RCC 7860 (cell line): ENCODE measurements around the gene TECPR2.
"Not testable (repeated sequence)": the region's sequence is repeated elsewhere in the genome, so short reads cannot be mapped to it uniquely, and the experiment has no call there.

ENCODE experiments used
- DNase-seq: peaks from one replicate; pipeline ENCODE4 v3.0.0-alpha.2; 2015; ENCODE audit warnings: low spot score
- FAIRE-seq: peaks from 2 replicates; lab custom pipeline; 2012; peaks lifted over from hg19 to GRCh38; lab: Jason Lieb, UNC

TECPR2 gene

DNA sequence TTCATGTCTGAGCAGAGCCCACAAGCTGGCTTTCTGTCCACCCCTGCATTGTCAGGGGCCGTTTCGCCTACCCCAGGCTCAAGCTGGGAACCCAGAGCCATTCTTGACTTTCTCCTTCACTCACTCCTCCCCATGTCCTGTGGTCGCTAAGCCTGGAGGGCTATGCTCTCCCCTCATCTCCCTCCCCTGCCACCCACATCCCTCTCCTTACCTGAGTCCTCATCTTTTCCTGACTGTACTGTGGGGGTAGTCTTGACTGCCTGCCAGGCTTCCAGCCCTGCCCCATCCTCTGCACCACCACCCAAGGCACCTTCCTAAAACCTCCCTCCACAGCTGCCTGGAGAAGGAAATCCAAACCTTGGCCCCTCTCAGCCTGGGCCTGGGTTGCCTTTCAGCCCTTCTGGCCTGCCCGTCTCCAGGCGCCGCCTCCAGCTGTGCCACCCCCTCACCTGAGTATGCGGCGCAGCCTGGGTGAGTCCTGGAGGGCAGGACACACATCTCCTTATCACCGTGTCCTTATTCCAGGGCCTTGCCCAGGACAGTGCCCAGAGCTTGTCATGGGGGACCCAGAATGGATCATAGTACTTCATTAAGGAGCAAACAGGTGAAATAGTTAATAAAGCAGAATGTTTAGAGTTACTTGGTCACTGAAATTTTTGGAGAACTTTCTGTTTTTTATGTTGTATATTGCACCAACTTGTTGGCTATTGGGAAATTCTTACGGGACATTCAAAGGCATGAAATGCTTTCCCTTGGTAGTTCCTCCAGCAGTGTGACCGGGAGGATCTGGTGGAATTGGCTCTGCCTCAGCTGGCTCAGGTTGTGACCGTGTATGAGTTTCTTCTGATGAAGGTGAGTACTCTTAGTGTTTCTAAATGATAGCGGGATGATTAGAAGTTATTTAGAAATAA, 28.7 kb upstream of the TECPR2 start:
- DNase-seq (no peak), FAIRE-seq (no peak)

- DNase-seq (no peak), FAIRE-seq (no peak)
Observed at GRCh38 chr14:102335163-102335562, 27.6 kb upstream of the TECPR2 start.

GRCh38 chr14:102338724-102339123, 24.0 kb upstream of the TECPR2 start:
- FAIRE-seq (no peak), DNase-seq (no peak)

- DNase-seq (no peak), FAIRE-seq (no peak)
Observed at GRCh38 chr14:102341566-102341965, 21.2 kb upstream of the TECPR2 start.

- no peak for FAIRE-seq
- DNase-seq = no peak
Observed at GRCh38 chr14:102342238-102342637, 20.5 kb upstream of the TECPR2 start.

- FAIRE-seq = no peak
Observed at GRCh38 chr14:102344084-102344483, 18.7 kb upstream of the TECPR2 start.

GRCh38 chr14:102344485-102344884, 18.3 kb upstream of the TECPR2 start:
- FAIRE-seq = no peak
- no peak for DNase-seq

More at GRCh38 chr14:102344084-102344483, 18.7 kb upstream of the TECPR2 start:
- no peak for DNase-seq

- DNase-seq = no peak
- FAIRE-seq = no peak
Observed at GRCh38 chr14:102345232-102345631, 17.5 kb upstream of the TECPR2 start.

DNA sequence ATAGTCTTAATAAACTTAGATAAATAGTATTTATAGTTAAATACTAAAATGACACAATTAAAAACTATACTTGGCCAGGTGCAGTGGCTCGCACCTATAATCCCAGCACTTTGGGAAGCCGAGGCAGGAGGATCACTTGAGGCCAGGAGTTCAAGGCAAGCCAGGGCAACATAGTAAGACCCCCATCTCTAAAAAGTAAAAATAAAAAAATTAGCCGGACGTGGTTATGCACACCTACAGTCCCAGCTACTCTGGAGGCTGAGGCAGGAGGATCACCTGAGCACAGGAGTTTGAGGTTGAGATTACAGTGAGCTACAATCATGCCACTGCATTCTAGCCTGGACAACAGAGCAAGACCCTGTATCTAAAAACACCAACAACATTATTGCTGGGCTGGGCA, 16.1 kb upstream of the TECPR2 start:
- FAIRE-seq = no peak

GRCh38 chr14:102348376-102348775, 14.4 kb upstream of the TECPR2 start:
- DNase-seq (no peak), FAIRE-seq (no peak)

More for the DNA sequence above, 16.1 kb upstream of the TECPR2 start:
- no peak for DNase-seq

- FAIRE-seq (no peak), DNase-seq (no peak)
Observed at GRCh38 chr14:102351023-102351422, 11.7 kb upstream of the TECPR2 start.

GRCh38 chr14:102351593-102351992, 11.1 kb upstream of the TECPR2 start:
- not testable (repeated sequence) for DNase-seq, FAIRE-seq

- DNase-seq = no peak
- FAIRE-seq = no peak
Observed at GRCh38 chr14:102352213-102352612, 10.5 kb upstream of the TECPR2 start.

- DNase-seq (no peak), FAIRE-seq (no peak)
Observed at GRCh38 chr14:102353126-102353619, 9.6 kb upstream of the TECPR2 start.

- no peak for FAIRE-seq
- DNase-seq = no peak
Observed at GRCh38 chr14:102356280-102356679, 6.5 kb upstream of the TECPR2 start.

DNA sequence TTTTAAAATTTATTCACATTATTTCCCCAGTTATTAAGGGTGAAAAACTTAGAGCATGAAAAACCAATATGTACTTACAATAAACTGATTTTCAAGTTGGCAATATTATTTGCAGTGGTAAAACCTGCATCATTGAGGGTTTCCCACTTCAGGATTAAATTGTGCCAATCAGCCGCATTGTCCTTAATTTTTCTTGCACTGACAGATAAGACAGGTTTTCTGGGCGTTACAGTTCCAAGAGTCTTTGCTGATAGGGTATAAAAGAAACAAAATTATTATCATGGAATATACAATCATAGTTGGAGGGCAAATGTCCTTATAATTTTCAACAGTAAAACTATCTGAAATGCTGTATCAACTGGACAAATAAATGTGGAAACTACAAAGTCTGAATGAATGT, 3.4 kb upstream of the TECPR2 start:
- FAIRE-seq = no peak
- no peak for DNase-seq

- FAIRE-seq = no peak
- DNase-seq = no peak
Observed at GRCh38 chr14:102360388-102360787, 2.4 kb upstream of the TECPR2 start.

GRCh38 chr14:102362084-102362483, 657 bp upstream of the TECPR2 start:
- no peak for FAIRE-seq
- no peak for DNase-seq

DNA sequence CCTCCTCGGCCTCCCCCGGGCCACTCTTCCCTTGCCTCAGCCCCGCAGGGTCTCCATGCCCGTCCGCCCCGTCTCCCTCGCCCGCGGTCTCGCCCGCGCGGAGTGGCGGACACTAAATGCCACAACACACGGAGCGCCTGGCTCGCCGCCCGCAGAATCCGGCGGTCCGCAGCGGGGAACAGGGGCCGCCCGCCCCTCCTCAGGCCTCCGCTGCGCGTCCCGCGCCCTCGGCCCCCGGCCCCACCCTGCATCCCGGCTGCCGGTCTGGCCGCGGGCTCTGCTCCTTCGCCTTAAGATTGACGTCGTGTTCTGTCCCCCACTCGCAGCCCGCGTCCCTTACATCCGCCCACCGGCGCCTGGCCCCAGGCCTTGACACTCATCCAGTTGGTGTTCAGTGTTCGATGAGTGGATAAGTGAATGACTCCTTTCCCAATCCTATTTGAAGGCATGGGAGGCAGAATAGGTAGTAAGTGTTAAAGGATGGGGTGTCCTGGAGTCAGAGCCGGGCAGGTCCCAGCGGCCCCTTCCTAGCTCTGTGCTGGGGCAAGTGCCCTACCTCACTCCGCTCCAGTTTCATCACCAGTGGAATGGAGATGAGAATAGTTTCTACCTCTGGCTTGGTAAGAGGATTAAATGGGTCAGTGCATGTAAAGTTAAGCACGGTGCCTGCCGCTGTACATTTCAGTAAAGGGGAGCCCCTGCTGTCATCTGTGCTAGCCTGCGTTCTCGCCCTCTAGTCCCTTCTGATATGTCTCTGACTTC, 622 bp downstream of the TECPR2 start:
- FAIRE-seq (no peak), DNase-seq (no peak)

DNA sequence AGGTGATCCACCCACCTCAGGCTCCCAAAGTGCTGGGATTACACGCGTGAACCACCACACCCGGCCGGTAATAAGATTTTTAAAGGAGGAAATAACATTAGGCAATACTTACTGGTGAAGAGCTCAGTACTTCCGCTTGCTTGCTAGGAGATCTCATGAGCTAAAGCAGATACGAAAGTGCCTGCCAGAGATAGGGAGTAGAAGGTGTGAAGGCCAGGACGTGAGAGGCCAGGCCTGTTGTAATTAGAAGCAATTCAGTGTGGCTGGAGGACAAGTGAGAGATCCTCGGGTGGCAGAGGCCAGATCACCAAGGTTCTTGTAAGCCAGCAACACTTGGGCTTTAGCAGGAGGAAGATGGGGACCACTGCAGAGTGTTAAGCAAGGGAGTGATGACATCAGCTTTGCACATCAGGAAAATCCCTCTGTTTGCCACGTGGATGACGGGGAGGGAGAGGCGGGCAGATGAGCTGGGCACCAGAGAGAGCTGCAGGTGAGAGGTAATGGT, 7.6 kb downstream of the TECPR2 start:
- FAIRE-seq (no peak), DNase-seq (no peak)

DNA sequence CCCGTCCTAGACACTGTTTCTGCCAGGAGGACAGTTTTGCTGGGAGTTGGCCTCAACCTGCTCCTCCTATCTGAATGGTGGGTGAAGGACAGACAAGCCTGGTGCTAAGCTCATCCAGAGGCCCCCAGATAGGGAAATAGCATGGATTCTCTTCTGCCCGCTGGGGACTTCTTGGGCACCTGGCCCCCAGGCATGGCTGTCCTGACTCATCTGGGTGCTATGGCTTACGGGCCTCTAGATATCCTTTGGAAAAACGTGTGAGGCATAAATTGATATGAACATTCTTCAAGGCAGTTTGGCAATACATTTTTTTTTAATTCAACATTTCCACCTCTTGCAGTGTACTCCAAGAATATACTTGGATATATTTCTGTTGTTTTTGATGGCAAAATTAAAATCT, 8.6 kb downstream of the TECPR2 start:
- FAIRE-seq (no peak), DNase-seq (no peak)

GRCh38 chr14:102373110-102373509, 10.4 kb downstream of the TECPR2 start:
- no peak for FAIRE-seq

More at GRCh38 chr14:102373110-102373509, 10.4 kb downstream of the TECPR2 start:
- no peak for DNase-seq
